DND-41 (cell line): ENCODE results near the gene NEDD4L.

Source experiments
- ATAC-seq: fragments of 200-7000 bp; cut with Tn5 transposase; 3 replicates; pipeline ENCODE4 v1.9.1; 2021; ENCODE audit warnings: low read depth; ENCODE audit not compliant: insufficient read depth
- DNase-seq: peaks from one replicate; pipeline ENCODE4 v3.0.0-alpha.2; 2020
- H2AFZ ChIP-seq: 2 replicates; pipeline ENCODE4 v1.6.0; 2012; ENCODE audit warnings: low read depth, low read length
- H3K27ac ChIP-seq: 2 replicates; pipeline ENCODE4 v1.5.1; 2012; ENCODE audit warnings: low read length, inconsistent platforms
- H3K27me3 ChIP-seq: fragments of 200-600 bp; sonication (generic); 2 replicates; pipeline ENCODE4 v1.6.0; 2012; ENCODE audit warnings: low read length, mild to moderate bottlenecking, inconsistent platforms; ENCODE audit not compliant: insufficient read depth, poor library complexity
- H3K36me3 ChIP-seq: 2 replicates; pipeline ENCODE4 v1.5.1; 2012; ENCODE audit warnings: low read length, inconsistent platforms; ENCODE audit not compliant: insufficient read depth
- H3K4me1 ChIP-seq: 2 replicates; pipeline ENCODE4 v1.5.1; 2012; ENCODE audit warnings: mild to moderate bottlenecking, low read length; ENCODE audit not compliant: insufficient read depth
- H3K4me2 ChIP-seq: 2 replicates; pipeline ENCODE4 v1.6.0; 2012; ENCODE audit warnings: mild to moderate bottlenecking, moderate library complexity, low read length, inconsistent platforms; ENCODE audit not compliant: insufficient read depth
- H3K4me3 ChIP-seq, 2 experiments: fragments of 200-600 bp in 1 of 2; shearing (Covaris generic) in 1 of 2; 2 replicates each; pipeline ENCODE4 v1.5.1; 2012 to 2016; ENCODE audit warnings: inconsistent platforms in 2 of 2, low read length in 2 of 2, mild to moderate bottlenecking in 2 of 2, low read depth in 1 of 2, moderate library complexity in 1 of 2
- H3K79me2 ChIP-seq: 2 replicates; pipeline ENCODE4 v1.6.0; 2012; ENCODE audit warnings: low read length, inconsistent platforms; ENCODE audit not compliant: insufficient read depth
- H3K9ac ChIP-seq: 2 replicates; pipeline ENCODE4 v1.6.0; 2012; ENCODE audit warnings: low read depth, mild to moderate bottlenecking, inconsistent platforms, low read length, moderate library complexity
- H3K9me3 ChIP-seq: 2 replicates; pipeline ENCODE4 v1.5.1; 2012; ENCODE audit warnings: low read length, moderate library complexity, mild to moderate bottlenecking, inconsistent platforms; ENCODE audit not compliant: insufficient read depth, severe bottlenecking
- H4K20me1 ChIP-seq: 2 replicates; pipeline ENCODE4 v1.6.0; 2012; ENCODE audit warnings: low read length; ENCODE audit not compliant: insufficient read depth
- CTCF ChIP-seq: IDR thresholded peaks from 2 replicates; pipeline ENCODE4 v1.5.1; 2012; ENCODE audit warnings: borderline replicate concordance, low read length, moderate library complexity, mild to moderate bottlenecking; ENCODE audit not compliant: poor library complexity, severe bottlenecking; ENCODE audit errors: extremely low read depth
- EZH2 ChIP-seq: IDR thresholded peaks from 3 replicates; pipeline ENCODE4 v1.6.1; 2012; ENCODE audit warnings: borderline replicate concordance, low read depth, mild to moderate bottlenecking, moderate library complexity, low read length, inconsistent platforms; ENCODE audit not compliant: severe bottlenecking

The NEDD4L gene

DNA sequence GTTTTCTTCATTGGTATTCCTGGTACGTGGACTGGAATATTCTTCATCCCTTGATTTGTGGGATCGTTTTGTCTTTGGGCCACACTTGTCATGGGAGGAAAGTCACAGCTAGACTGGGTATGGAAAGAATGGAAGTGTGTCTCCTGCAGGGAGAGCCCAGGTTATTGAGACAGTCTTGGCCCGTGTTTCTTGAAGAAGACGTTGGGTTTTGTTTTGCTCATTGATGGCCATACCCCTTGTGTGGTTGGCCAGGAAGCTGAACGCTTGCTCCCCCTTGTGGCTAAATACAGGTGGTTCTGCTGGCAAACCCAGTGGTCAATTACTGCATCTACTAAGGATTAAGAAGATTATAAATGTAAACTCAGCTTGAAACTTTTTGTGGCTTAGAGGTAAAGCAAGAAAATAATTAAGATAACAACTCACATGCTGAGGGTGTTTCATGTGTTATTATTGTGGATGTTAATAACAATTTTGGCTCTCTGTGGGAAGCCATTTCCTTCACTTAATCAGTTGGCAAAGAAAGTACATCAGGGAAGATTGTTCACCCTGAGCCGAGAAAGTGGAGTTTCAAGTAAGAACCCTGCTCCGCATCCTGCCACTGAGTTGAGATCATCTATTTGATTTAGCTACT is 91.8 kb downstream of the NEDD4L start:
- DNase-seq (peak; percentile 46), ATAC-seq (peak; percentile 65; the same call in 2 of the 3 replicates)
- no peak for TF ChIP-seq EZH2
- peak; percentile 78 for TF ChIP-seq CTCF
- Histone ChIP-seq H3K27ac (no peak overlapping the region), H3K9ac (no peak overlapping the region), H3K36me3 (no peaks in the 10 kb centered on the region), H3K4me1 (peaks cover 3% of the 10 kb centered on the region; the same call in 1 of the 2 replicates), H3K27me3 (no peaks in the 10 kb centered on the region), H3K9me3 (no peaks in the 10 kb centered on the region), H3K4me2 (peak overlapping the region; percentile 41; the same call in 1 of the 2 replicates), H3K79me2 (no peaks in the 10 kb centered on the region), H4K20me1 (peaks cover 4% of the 10 kb centered on the region; the same call in 1 of the 2 replicates), H3K4me3 (no peak overlapping the region), H2AFZ (no peak overlapping the region)

GRCh38 chr18:58136879-58137278 is 92.9 kb downstream of the NEDD4L start:
- no peaks in the 10 kb centered on the region for H3K79me2 ChIP-seq

GRCh38 chr18:58139459-58140386 is 95.7 kb downstream of the NEDD4L start:
- TF ChIP-seq EZH2 (no peak), CTCF (no peak)
- Histone ChIP-seq H3K4me3 (no peak overlapping the region), H3K79me2 (no peaks in the 10 kb centered on the region), H3K4me2 (no peak overlapping the region), H3K27me3 (no peaks in the 10 kb centered on the region), H3K36me3 (no peaks in the 10 kb centered on the region), H3K9ac (no peak overlapping the region), H3K27ac (no peak overlapping the region), H2AFZ (no peak overlapping the region), H3K9me3 (no peaks in the 10 kb centered on the region), H4K20me1 (peaks cover 7% of the 10 kb centered on the region; the same call in 1 of the 2 replicates), H3K4me1 (peaks cover 3% of the 10 kb centered on the region; the same call in 1 of the 2 replicates)
- no peak for ATAC-seq
- DNase-seq, result no peak

More at GRCh38 chr18:58136879-58137278, 92.9 kb downstream of the NEDD4L start:
- ATAC-seq, result no peak
- peaks cover 3% of the 10 kb centered on the region; the same call in 1 of the 2 replicates for H3K4me1 ChIP-seq
- H2AFZ ChIP-seq, result no peak overlapping the region
- no peaks in the 10 kb centered on the region for H3K27me3 ChIP-seq
- no peak overlapping the region for H3K27ac ChIP-seq
- H3K36me3 ChIP-seq, result no peaks in the 10 kb centered on the region
- TF ChIP-seq CTCF, result no peak
- H3K4me2 ChIP-seq, result no peak overlapping the region
- H3K4me3 ChIP-seq, result no peak overlapping the region
- peaks cover 4% of the 10 kb centered on the region; the same call in 1 of the 2 replicates for H4K20me1 ChIP-seq
- no peak for DNase-seq
- no peaks in the 10 kb centered on the region for H3K9me3 ChIP-seq
- H3K9ac ChIP-seq, result no peak overlapping the region
